Mesenchymal stem cell (in vitro differentiated cells and primary cell): ENCODE measurements around the gene PKNOX2.

Experiments
- DNase-seq: peaks from one replicate; pipeline ENCODE4 v3.0.0-alpha.2; 2013
- H2AFZ ChIP-seq: one replicate; pipeline ENCODE4 v1.6.1; 2013; ENCODE audit warnings: low read depth, mild to moderate bottlenecking, control low read depth, inconsistent platforms, low read length, moderate library complexity
- H2AK5ac ChIP-seq: 2 replicates; pipeline ENCODE4 v1.6.1; 2013; ENCODE audit warnings: low read length, moderate library complexity, mild to moderate bottlenecking, inconsistent platforms; ENCODE audit not compliant: severe bottlenecking
- H2BK120ac ChIP-seq: one replicate; pipeline ENCODE4 v1.6.1; 2013; ENCODE audit warnings: low read depth, mild to moderate bottlenecking, inconsistent platforms, low read length, moderate library complexity
- H2BK12ac ChIP-seq, 2 experiments: one replicate each; pipeline ENCODE4 v1.6.1; 2013; ENCODE audit warnings: inconsistent platforms in 2 of 2, low read length in 2 of 2, mild to moderate bottlenecking in 2 of 2, moderate library complexity in 2 of 2, control low read depth in 1 of 2
- H2BK15ac ChIP-seq: one replicate; pipeline ENCODE4 v1.6.1; 2013; ENCODE audit warnings: mild to moderate bottlenecking, low read depth, inconsistent platforms; ENCODE audit not compliant: poor library complexity, severe bottlenecking
- H2BK5ac ChIP-seq: 2 replicates; pipeline ENCODE4 v1.6.1; 2013; ENCODE audit warnings: low read depth, mild to moderate bottlenecking, low read length, control low read depth, inconsistent platforms; ENCODE audit not compliant: poor library complexity, severe bottlenecking
- H3K14ac ChIP-seq, 2 experiments: one replicate each; pipeline ENCODE4 v1.6.1; 2013; ENCODE audit warnings: inconsistent platforms in 2 of 2, low read length in 2 of 2, control low read depth in 1 of 2, mild to moderate bottlenecking in 1 of 2, moderate library complexity in 1 of 2
- H3K18ac ChIP-seq, 2 experiments: one replicate each; pipeline ENCODE4 v1.6.1; 2013; ENCODE audit warnings: inconsistent platforms in 2 of 2, low read length in 2 of 2, control low read depth in 1 of 2, low read depth in 1 of 2, mild to moderate bottlenecking in 1 of 2
- H3K23ac ChIP-seq, 2 experiments: one replicate each; pipeline ENCODE4 v1.6.1; 2013; ENCODE audit warnings: inconsistent platforms in 2 of 2, low read length in 2 of 2, mild to moderate bottlenecking in 2 of 2, moderate library complexity in 2 of 2, control low read depth in 1 of 2
- H3K27ac ChIP-seq: 2 replicates; pipeline ENCODE4 v1.5.1; 2013; ENCODE audit warnings: mild to moderate bottlenecking, moderate library complexity, low read length, control low read depth, inconsistent platforms; ENCODE audit not compliant: poor library complexity, severe bottlenecking
- H3K27me3 ChIP-seq, 2 experiments: 2 replicates each; pipeline versions ENCODE4 v1.6.1 to v1.7.0; 2013; ENCODE audit warnings: low read length in 2 of 2, mild to moderate bottlenecking in 2 of 2, moderate library complexity in 2 of 2, control low read depth in 1 of 2, inconsistent platforms in 1 of 2; ENCODE audit not compliant: control insufficient read depth in 1 of 2, insufficient read depth in 1 of 2
- H3K36me3 ChIP-seq, 2 experiments: 2 replicates each; pipeline versions ENCODE4 v1.6.1 to v1.7.0; 2013; ENCODE audit warnings: low read length in 2 of 2, control low read depth in 1 of 2, inconsistent platforms in 1 of 2, low read depth in 1 of 2, mild to moderate bottlenecking in 1 of 2; ENCODE audit not compliant: insufficient read depth in 2 of 2, control insufficient read depth in 1 of 2
- H3K4ac ChIP-seq, 2 experiments: one replicate each; pipeline ENCODE4 v1.6.1; 2013; ENCODE audit warnings: inconsistent platforms in 2 of 2, low read length in 2 of 2, mild to moderate bottlenecking in 2 of 2, moderate library complexity in 2 of 2, control low read depth in 1 of 2, low read depth in 1 of 2
- H3K4me1 ChIP-seq: 2 replicates; pipeline ENCODE4 v1.6.1; 2013; ENCODE audit warnings: low read depth, low read length, control low read depth; ENCODE audit not compliant: control insufficient read depth, insufficient read depth
- H3K4me2 ChIP-seq: 2 replicates; pipeline ENCODE4 v1.6.1; 2013; ENCODE audit warnings: low read length, mild to moderate bottlenecking, inconsistent platforms; ENCODE audit not compliant: poor library complexity, severe bottlenecking
- H3K4me3 ChIP-seq, 2 experiments: 2 replicates each; pipeline versions ENCODE4 v1.5.1 to v1.7.0; 2013; ENCODE audit warnings: low read length in 2 of 2, mild to moderate bottlenecking in 2 of 2, control low read depth in 1 of 2, low read depth in 1 of 2; ENCODE audit not compliant: insufficient read depth in 1 of 2
- H3K79me1 ChIP-seq: replicated peaks from 2 replicates; pipeline ENCODE4 v1.6.1; 2013; ENCODE audit warnings: mild to moderate bottlenecking, control low read depth, low read length, inconsistent platforms; ENCODE audit not compliant: poor library complexity, severe bottlenecking
- H3K9ac ChIP-seq: 2 replicates; pipeline ENCODE4 v1.7.0; 2013; ENCODE audit warnings: mild to moderate bottlenecking, low read length, moderate library complexity
- H3K9me3 ChIP-seq: 2 replicates; pipeline ENCODE4 v1.7.0; 2013; ENCODE audit warnings: mild to moderate bottlenecking, low read length; ENCODE audit not compliant: control insufficient read depth
- H4K8ac ChIP-seq: one replicate; pipeline ENCODE4 v1.6.1; 2013; ENCODE audit warnings: inconsistent platforms, mild to moderate bottlenecking, low read length, moderate library complexity
- H4K91ac ChIP-seq: one replicate; pipeline ENCODE4 v1.6.1; 2013; ENCODE audit warnings: mild to moderate bottlenecking, low read length, inconsistent platforms
- WGBS: methylation state at CpG from one replicate; pipeline ENCODE4 v1.1.7; 2013; ENCODE audit warnings: mixed read lengths; 5-methylcytosine and 5-hydroxymethylcytosine counted together

The PKNOX2 gene

GRCh38 chr11:125315079-125315740 is 150.7 kb downstream of the PKNOX2 start:
- Histone ChIP-seq H3K4me1 (peaks cover 30% of the 10 kb centered on the region), H3K9ac (no peak overlapping the region), H3K14ac (no peak overlapping the region), H3K23ac (no peak overlapping the region), H2AFZ (no peak overlapping the region), H2BK5ac (no peak overlapping the region), H3K4me3 (no peak overlapping the region), H3K4ac (no peak overlapping the region), H3K36me3 (peaks cover 0 to 16% of the 10 kb centered on the region in 2 experiments), H4K91ac (no peak overlapping the region), H3K27me3 (peaks cover 0 to 44% of the 10 kb centered on the region in 2 experiments), H2BK15ac (no peak overlapping the region), H3K27ac (peak overlapping the region; percentile 33), H4K8ac (no peak overlapping the region), H3K79me1 (peaks cover 24% of the 10 kb centered on the region), H3K9me3 (peaks cover 7% of the 10 kb centered on the region), H2BK12ac (no peak overlapping the region), H2AK5ac (no peak overlapping the region), H3K4me2 (no peak overlapping the region), H3K18ac (peak overlapping the region in 1 of 2 experiments; percentile 34), H2BK120ac (no peak overlapping the region)
- DNase-seq = peak; percentile 18
- WGBS = 79% methylated on average over 7 of the region's 7 CpGs

- H3K27ac ChIP-seq = no peak overlapping the region
- H3K9ac ChIP-seq = no peak overlapping the region
- H3K4me2 ChIP-seq = no peak overlapping the region
- no peak overlapping the region for H3K14ac ChIP-seq
- no peak overlapping the region for H2BK12ac ChIP-seq
- H3K4ac ChIP-seq = no peak overlapping the region
- H3K9me3 ChIP-seq = peaks cover 7% of the 10 kb centered on the region
- H2BK15ac ChIP-seq = no peak overlapping the region
- H3K18ac ChIP-seq = no peak overlapping the region
- no peak overlapping the region for H2BK120ac ChIP-seq
- no peak overlapping the region for H3K4me3 ChIP-seq
- H4K8ac ChIP-seq = no peak overlapping the region
- no peak for DNase-seq
- WGBS = 77% methylated on average over 2 of the region's 2 CpGs
- peaks cover 0 to 17% of the 10 kb centered on the region in 2 experiments for H3K36me3 ChIP-seq
- peaks cover 27% of the 10 kb centered on the region for H3K79me1 ChIP-seq
- peaks cover 0 to 47% of the 10 kb centered on the region in 2 experiments for H3K27me3 ChIP-seq
- H2AK5ac ChIP-seq = no peak overlapping the region
- no peak overlapping the region for H3K23ac ChIP-seq
- H2BK5ac ChIP-seq = no peak overlapping the region
- no peak overlapping the region for H2AFZ ChIP-seq
- H4K91ac ChIP-seq = no peak overlapping the region
- H3K4me1 ChIP-seq = peaks cover 34% of the 10 kb centered on the region
These were observed 152.9 kb downstream of the PKNOX2 start for GRCh38 chr11:125317416-125317815.

DNA sequence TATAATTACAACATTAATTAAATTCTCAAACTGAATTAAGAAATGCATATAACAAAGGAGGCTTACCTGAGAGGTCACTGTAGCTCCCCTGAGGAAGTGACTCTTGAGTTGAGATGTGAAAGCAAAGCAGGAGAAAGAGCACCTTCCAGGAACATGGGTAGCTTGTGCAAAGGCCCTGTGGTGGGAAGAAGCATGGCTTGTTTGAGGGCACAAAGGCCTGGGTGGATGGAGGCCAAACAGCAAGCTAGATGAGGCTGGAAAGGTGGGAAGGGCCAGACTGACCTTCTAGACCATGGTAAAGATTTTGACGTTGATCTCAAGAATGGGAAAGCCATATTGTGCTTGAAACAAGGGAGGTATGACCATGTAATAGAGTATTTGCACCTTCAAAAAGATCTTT is 155.1 kb downstream of the PKNOX2 start:
- no peak overlapping the region for H3K18ac ChIP-seq
- H3K79me1 ChIP-seq = peaks cover 26% of the 10 kb centered on the region
- no peak overlapping the region for H2BK12ac ChIP-seq
- peaks cover 0 to 15% of the 10 kb centered on the region in 2 experiments for H3K36me3 ChIP-seq
- no peak overlapping the region for H3K4me2 ChIP-seq
- no peak overlapping the region for H2BK15ac ChIP-seq
- no peak overlapping the region for H2AFZ ChIP-seq
- no peak overlapping the region for H4K91ac ChIP-seq
- 97% methylated on average over 1 of the region's 1 CpG for WGBS
- H3K14ac ChIP-seq = no peak overlapping the region
- peaks cover 21% of the 10 kb centered on the region for H3K4me1 ChIP-seq
- no peak overlapping the region for H3K23ac ChIP-seq
- H4K8ac ChIP-seq = no peak overlapping the region
- no peak overlapping the region for H3K9ac ChIP-seq
- no peak for DNase-seq
- no peak overlapping the region for H3K27ac ChIP-seq
- H3K4ac ChIP-seq = no peak overlapping the region
- no peak overlapping the region for H3K4me3 ChIP-seq
- peaks cover 7% of the 10 kb centered on the region for H3K9me3 ChIP-seq
- no peak overlapping the region for H2BK5ac ChIP-seq
- H2BK120ac ChIP-seq = no peak overlapping the region
- H2AK5ac ChIP-seq = no peak overlapping the region
- H3K27me3 ChIP-seq = peaks cover 0 to 47% of the 10 kb centered on the region in 2 experiments

GRCh38 chr11:125320347-125321076 is 156.0 kb downstream of the PKNOX2 start:
- WGBS = 57% methylated on average over 3 of the region's 4 CpGs

More at GRCh38 chr11:125320347-125321076, 156.0 kb downstream of the PKNOX2 start:
- H4K8ac ChIP-seq = no peak overlapping the region
- no peak for DNase-seq
- H3K14ac ChIP-seq = no peak overlapping the region
- H3K9me3 ChIP-seq = peaks cover 7% of the 10 kb centered on the region
- H4K91ac ChIP-seq = no peak overlapping the region
- no peak overlapping the region for H3K9ac ChIP-seq
- no peak overlapping the region for H3K27ac ChIP-seq
- peaks cover 0 to 48% of the 10 kb centered on the region in 2 experiments for H3K27me3 ChIP-seq
- H2BK12ac ChIP-seq = no peak overlapping the region
- no peak overlapping the region for H2BK15ac ChIP-seq
- H3K4ac ChIP-seq = no peak overlapping the region
- peaks cover 26% of the 10 kb centered on the region for H3K79me1 ChIP-seq
- peaks cover 0 to 15% of the 10 kb centered on the region in 2 experiments for H3K36me3 ChIP-seq
- H2BK5ac ChIP-seq = no peak overlapping the region
- H2BK120ac ChIP-seq = no peak overlapping the region
- H2AK5ac ChIP-seq = no peak overlapping the region
- no peak overlapping the region for H3K23ac ChIP-seq
- H3K4me3 ChIP-seq = no peak overlapping the region
- H2AFZ ChIP-seq = no peak overlapping the region
- peaks cover 14% of the 10 kb centered on the region for H3K4me1 ChIP-seq
- H3K4me2 ChIP-seq = no peak overlapping the region
- H3K18ac ChIP-seq = no peak overlapping the region
